HG03571 (cell line): ENCODE results near the gene WBP2NL.
"Not testable (repeated sequence)": the region's sequence is repeated elsewhere in the genome, so short reads cannot be mapped to it uniquely, and the experiment has no call there.

ENCODE experiments used
- ATAC-seq: cut with Tn5 transposase; IDR thresholded peaks from one replicate; pipeline ENCODE4 v1.9.1; 2021; ENCODE audit not compliant: unreplicated experiment

The WBP2NL gene, protein sequence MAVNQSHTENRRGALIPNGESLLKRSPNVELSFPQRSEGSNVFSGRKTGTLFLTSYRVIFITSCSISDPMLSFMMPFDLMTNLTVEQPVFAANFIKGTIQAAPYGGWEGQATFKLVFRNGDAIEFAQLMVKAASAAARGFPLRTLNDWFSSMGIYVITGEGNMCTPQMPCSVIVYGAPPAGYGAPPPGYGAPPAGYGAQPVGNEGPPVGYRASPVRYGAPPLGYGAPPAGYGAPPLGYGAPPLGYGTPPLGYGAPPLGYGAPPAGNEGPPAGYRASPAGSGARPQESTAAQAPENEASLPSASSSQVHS

DNA sequence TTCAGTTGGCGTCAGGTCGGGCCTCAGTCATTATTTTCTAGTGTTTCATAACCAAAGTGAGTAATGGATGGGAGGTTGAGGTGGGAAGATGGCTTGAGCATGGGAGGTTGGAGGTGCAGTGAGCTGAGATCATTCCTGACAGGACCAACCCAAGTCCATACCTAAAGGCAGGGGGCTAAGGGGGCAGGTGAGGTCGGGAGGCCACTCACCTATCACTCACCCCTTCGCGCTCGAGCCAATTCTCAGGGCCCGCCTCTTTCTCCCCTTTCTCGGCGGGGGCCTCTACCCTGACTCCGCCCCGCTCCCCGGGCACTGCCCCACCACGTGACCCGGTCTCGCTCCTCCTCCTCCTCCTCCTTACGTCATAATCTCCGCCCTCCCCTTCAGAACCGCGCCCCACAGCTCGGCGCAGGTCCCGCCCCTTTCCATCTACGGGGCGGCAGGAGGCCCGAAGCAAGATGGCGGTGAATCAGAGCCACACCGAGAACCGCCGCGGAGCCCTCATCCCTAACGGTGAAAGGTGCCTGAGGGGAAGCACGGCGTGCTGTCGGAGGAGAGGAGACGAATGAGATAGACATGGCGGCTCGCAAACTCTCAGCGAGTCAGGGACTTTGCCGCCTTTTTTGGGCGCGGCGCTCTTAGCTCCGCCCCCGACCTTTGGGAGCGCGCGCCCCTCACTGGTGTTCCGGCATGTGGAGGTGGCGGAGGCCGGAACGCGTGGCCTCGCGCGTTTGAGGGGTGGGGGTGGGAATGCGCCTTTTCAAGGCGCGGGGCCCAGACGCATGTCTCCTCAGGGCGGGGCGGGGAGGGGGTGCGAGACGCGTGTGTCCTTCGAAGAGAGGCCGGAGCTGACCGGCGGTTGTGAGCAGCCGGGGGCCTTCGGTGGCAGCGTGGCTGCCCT, at the start of gene WBP2NL:
Gene WBP2NL (plus strand): TSS at position 428 of the 901 bp plus-strand sequence. CDS start 31 bp downstream, at position 459.
- ATAC-seq = peak; percentile 81

DNA sequence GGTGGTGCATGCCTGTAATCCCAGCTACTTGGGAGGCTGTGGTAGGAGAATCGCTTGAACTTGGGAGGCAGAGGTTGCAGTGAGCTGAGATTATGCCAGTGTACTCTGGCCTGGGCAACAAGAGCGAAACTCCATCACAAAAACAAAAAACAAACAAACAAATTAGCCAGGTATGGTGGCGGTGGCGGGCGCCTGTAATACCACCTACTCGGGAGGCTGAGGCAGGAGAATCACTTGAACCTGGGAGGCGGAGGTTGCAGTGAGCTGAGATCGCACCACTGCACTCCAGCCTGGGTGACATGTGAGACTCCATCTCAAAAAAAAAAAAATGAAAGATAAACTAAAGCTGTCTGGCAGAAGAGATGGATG, 49.7 kb upstream of the WBP2NL start:
- not testable (repeated sequence) for ATAC-seq

DNA sequence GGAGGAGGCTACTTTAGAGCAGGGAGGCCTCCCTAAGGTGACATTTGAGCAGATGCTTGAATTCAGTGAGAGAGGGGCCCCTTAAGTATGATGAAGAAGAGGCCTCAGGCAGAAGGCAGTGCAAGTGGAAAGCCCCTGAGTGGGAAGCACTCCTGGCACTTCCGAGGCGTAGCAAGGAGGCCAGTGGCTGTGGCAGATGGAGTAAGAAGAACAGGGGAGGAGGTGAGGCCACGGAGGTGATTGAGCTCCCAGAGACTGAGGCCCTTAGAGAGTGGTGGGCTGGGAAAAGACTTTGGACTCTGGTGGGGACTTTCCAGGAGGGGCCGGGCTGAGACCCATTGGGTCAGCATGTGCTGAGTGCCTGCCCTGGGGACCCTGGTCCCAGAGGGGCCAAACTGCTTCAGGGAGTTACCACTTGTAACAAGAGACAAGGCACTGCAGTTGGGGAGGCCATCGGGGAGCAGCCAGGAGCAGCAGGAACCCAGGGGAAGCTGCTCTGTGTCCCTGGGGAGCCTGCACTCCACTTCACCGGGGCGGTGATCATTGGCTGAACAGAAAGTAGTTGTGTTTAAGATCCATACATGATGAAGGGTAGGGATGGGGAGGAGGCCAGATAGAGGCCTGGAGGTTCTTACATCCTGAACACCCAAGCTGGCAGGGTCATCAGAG, 49.2 kb upstream of the WBP2NL start:
- no peak for ATAC-seq

DNA sequence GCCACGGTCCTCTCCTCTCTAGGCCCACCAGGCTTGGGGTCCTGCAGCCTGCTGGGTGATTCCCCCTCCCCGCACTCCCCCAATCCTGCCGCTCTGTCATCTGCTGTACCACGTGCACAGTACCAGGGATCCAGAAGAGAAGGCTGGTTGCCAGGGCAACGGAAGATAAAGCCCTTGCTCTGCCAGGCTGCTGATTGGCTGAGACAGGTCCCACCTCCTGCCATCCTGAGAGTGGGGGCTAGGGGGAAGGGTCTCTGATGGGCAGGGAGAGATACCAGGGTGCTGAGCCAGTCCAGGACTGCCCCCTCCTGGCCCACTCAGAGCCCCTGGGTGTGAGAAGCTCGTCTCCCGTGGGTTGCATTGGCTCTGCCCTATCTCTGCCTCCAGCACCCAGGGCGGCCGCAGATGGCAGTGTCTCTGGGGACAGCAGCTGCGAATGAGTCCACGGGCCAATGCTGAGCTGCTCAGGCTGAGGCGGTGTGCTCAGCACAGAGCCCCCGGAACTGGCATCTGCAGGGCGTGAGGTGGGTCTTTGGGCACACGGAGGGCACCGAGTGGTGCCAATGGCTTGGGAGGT, 46.6 kb upstream of the WBP2NL start, which contains the start of gene SMIM45:
Gene SMIM45 (plus strand): TSS at position 253 of the 577 bp plus-strand sequence.
- no peak for ATAC-seq

DNA sequence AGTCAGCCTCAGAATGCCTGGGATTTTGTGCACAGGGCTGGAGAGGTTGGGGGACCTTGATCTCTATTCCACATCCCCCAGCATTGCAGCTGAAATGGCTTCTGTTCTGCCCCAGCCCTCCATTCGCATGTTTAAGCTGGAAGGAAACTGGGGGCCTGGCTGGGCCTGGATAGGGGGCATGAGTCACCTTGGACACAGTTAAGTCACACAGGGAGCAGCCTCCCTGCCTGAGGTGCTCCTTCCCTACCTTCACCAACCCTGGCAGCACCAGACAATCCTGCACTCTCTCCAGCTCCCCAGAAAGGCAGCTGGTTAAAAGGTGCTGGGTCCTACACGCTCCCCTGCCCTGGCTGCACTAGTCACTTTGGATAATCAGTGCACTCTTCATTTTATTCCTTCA, 45.9 kb upstream of the WBP2NL start:
- ATAC-seq = no peak

DNA sequence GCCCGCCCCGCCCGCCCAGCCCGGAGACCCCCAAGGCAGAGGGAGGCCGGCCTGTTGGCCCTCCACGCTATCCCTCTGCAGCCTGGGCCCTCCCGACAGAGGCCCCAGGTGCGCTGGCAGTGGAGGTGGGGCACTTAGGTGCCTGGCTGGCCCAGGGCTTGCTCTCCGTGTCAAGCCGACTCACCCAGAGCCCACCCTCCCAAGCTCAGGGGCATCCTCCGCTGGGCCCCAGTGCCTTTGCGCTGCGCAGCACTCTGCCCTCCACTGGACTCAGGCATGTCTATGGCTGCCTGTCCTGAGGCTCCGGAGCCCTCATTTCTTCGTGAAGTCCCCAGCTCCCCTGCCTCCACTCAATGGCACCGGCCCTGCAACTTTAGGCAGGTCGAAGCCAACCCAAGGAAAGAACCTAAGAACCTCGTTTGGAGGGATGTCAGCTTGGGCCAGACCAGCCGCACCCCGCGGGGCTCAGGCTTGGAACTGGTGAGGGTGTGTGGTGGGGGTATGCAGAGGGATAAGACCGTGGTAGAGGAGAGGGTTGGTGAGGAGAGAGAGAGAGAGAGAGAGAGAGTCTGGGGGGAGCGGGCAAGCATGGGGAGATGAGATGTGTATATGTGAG, 40.5 kb upstream of the WBP2NL start:
- no peak for ATAC-seq

DNA sequence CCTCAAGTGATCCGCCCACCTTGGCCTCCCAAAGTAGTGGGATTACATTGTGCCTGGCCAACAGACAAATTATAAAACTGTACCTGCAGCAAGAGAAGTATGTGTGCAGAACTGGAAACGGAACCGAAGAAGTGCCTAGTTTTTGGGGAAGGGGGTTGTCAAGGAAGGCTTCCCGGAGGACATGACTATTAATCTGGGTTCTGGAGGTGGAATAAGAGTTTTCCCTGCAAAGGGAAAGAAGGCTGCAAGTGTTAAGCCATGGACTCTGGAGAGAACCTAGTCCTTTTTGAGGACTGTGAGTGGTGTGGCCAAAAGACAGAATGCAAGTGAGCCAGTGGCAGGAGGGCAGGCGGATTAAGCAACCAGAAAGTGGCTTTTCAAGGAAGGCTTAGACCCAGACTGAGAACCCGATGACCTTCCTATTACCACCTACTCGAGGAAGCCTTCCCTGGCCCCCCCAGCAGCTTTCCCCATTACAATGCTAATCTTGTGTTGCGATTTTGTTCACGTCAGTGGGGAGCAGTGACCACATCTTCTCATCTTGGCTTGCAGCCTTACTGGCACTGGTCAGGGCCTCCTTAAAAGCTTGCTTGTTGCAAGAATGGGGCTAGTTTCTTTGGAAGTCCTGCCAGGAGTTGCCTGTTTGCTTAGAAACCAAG, 35.0 kb upstream of the WBP2NL start:
- ATAC-seq = no peak

DNA sequence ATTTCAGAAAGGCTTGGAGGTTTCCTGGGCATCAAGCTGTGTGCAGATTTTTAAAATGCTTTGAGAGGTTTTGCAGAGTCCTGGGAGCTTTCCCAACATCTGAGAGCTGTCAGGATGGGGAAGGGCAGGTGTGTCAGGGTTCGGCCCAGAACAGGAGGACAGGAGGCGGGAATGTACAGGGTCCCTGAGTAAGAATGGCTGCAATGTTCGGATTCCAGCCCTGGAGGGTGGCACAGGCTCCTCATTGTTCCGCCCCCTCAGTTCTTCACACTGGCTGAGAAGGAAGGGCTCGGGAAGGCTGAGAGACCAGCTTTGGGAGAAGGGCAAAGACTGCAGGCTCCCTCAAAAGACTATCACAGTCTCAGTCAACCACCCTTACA, 34.5 kb upstream of the WBP2NL start:
- no peak for ATAC-seq

DNA sequence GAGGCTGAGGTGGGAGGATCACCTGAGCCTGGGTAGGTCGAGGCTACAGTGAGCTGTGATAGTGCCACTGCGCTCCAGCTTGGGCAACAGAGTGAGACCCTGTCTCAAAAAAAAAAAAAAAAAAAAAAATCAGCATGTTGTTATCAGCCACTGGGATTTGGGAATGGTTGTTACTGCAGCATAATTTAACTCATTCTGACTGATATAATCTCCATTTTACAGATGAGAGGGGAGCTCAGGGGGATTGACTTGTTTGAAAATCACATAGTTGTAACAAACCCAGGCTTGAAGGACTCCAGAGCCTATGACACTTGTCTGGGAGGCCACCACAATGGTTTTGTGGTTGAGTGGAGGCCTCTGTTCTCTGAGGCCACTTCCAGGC, 32.4 kb upstream of the WBP2NL start:
- ATAC-seq = no peak

DNA sequence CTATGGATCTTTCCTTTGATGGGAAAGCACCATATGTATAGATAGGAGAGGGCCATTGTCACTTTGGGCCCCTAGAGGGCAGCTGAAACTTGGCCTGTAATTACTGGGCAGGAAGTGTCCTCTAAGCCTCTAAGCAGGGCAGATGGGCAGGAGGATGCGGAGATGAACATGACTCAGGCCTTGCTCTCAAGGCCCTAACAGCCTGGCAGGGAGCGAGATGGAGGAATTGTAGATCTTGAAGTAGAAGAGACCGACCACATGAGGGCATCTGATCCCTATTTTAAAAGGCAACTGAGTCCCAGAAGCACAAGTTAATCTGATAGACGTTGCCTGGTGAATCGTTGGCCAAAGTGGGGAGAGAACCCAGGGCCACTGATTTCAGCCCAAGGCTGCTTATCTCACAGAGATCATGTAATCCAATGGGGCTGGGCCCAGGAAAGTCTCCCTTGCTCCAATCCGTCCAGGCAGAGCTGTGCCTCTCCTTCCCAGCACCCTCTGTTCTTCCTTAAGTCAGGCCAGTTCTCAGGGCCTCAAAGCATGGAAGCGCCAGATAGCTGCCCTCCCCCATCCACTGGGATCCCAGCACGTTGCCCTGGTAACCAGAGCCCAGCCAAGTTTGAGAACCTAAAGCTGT, 31.9 kb upstream of the WBP2NL start:
- no peak for ATAC-seq

DNA sequence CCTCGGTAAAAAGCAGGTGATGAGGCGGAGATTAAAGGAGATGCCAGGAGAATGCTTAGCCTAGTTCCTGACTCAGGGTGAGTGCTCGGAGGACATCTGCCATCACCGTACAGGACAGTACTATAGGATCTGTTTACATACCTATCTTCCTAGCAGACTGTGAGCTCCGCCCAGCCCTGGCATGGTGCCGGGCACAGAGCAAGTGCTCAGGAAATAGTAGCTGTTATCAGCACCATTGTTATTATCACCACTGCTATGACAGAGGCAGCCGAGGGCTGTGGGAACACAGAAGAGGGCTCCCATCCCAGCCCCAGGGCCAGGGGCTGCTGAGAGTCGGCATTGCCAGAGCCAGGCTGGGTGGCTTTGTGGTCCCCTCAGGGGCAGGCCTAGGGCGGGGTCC, 30.0 kb upstream of the WBP2NL start:
- no peak for ATAC-seq

DNA sequence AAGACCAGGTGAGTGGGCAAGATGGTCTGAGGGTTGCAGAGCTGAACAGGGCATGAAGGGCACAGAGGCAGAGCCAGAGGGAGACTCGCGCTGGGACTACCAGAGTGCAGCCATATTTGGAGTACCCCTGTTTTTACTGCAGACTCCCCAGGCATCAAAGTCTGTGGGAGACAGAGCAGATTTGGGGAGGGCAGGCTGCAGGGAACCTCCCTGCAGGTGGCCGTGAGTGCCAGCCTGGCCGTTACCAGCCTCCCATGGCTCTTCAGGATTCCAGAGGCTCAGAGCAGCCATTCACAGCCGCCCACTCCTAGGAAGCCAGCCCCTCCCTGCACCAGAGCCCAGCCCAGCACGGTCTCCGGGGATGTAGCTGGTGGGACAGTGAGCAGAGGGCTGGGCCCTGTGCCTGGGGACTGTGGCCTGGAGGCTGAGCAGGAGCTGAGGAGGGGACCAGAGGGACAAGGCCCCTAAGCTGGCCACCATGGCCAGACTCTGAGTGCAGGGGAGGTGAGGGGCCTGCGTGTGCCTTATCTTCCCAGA, 29.4 kb upstream of the WBP2NL start, which contains the start of gene SEPTIN3:
Gene SEPTIN3 (plus strand): TSS at position 334 of the 537 bp plus-strand sequence. CDS start 2,050 bp downstream, outside the sequence.
- ATAC-seq = no peak

DNA sequence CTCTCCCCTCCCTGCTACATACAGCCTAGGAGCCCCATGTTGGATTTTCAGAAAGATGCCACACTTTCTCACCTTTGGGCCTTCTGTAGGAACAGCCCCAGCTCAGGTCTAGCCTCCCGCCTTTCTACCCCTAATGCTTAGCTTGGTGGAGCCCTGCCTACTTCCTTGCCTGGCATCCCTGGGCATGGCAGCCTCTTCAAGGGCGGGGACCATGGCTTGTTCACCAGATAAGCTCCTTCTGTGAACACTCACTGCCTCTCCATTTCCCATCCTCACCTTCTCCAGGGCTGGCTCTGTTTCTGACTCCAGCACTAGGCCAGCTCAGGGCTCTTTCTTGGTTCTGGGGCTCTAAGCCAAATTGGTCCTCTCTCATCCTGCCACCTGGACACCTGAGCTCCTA, 28.0 kb upstream of the WBP2NL start:
- ATAC-seq = no peak

DNA sequence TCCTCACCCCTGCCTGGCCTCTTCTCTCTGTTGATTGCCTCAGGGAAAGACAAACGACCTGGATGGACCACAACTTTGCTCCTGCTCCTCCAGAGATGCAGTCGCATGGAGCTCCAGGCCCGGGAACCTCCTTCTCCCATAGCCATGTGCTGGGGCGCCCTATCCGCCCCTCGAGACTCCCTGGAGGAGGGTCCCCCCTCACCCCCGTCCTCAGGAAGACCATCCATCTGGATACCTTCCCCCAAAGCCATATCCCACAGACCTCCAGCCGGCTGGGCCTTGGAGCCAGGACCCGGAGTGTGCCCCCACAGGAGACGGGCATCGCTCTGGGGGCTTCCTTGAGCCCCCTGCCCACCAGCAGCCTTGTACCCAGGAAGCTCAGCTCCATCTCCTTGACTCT, 27.2 kb upstream of the WBP2NL start:
- no peak for ATAC-seq

DNA sequence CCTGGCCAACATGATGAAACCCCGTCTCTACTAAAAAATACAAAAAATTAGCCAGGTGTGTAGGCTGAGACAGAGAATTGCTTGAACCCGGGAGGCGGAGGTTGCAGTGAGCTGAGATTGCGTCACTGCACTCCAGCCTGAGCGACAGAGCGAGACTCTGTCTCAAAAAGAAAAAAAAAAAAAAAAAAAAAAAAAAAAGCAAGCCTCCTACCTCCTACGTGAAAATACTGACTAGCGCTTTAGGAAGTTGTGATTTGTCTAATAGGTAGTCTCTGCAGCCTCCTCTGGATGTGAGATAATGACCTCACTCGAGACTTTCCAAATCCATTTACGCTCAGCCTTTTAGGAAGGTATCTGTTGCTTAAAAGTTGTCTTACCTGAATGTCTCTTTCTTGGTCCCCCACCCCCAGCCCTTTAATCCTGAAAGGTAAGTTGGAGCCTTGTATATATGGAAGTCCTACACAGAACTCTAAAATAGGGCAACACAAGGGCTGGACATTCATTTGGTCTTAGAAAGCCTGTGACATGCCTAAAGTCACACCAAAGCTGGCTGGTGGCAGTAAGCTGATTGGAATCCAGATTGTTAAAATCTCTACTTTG, 23.8 kb upstream of the WBP2NL start:
- no peak for ATAC-seq

DNA sequence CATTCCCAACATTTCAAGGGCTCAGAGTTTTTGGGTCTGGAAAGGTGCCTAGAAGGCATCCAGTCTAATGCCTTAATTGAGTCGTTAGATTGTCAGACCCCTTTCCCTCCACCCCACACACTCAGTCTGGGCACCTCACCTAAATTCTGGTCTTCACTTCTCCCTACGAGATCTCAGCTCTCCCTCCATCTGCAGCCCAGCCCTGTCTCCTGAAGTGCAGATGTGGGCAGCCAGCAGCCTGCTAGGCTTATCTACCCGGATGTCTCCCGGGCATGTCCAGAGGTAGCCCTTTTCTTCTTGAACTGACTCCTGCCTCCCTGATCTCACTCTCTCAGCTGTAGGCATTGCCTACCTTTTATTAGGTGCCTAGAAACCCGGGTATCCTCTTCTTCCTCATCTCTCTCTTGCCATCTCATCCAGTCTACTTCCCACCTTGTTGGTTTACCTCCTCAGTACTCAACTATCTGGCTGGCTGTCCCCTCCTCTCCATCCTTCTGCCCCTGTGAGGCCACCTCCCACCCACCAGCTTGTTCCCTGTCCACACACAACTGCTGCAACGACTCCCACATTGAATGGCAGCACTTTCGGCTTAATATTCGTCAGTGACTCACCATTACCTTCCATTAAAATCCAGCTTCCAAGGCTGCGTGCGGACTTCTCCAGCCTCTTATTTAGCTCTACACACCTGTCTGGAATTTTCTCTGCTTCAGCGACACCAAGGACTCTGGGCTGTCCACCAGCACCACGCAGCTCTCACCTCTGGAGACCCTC, 23.1 kb upstream of the WBP2NL start:
- no peak for ATAC-seq

DNA sequence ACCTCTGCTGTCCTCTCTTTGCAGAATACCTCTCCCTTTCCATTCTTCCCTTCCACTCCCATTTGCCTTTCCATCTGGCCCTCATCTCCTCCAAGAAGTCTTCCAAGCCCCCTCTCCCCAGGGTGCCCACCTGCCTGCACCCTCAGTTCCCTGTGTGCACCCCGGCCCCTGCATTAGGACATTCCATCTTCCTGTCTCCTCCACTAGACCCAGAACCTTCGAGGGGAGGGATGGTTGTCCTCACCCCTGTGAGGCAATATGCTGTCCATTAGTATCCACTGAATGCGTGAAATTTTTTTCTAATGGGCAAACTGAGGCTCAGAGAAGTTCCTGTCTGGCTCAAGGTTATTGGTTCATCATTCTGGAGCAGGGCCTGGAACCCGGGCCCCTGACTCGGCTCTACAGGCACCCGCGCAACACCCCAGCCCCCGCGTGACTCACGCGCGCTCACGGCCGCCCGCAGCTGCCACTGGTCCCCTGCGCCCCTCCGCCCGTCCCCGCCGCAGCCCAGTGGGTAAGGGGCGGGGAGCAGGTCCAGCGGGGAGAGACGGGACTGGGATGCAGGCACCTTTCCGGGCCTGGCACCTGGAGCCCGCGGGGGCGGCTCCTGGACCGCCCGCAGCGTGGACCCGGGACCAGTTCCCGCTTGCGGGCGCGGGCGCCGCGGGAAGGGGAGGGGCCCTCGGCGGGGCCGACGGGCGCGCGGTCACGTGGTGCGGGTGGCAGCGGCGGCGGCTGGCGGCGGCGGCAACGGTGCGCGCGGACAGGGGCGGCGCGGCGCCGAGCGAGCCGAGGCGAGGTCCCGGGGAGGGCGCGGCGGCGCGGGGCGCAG, 22.3 kb upstream of the WBP2NL start:
- no peak for ATAC-seq
